HG02943 (cell line): ENCODE data around the gene BRICD5.

Experiments used
- ATAC-seq: cut with Tn5 transposase; IDR thresholded peaks from one replicate; pipeline ENCODE4 v1.9.1; 2021; ENCODE audit warnings: mild to moderate bottlenecking, low read depth, moderate library complexity; ENCODE audit not compliant: unreplicated experiment

The BRICD5 gene

GRCh38 chr16:2226245-2226793, 15.7 kb upstream of the BRICD5 start:
- ATAC-seq = no peak

- ATAC-seq = peak; percentile 15
Measured at GRCh38 chr16:2223942-2224486, 13.4 kb upstream of the BRICD5 start.

- ATAC-seq = peak; percentile 94
Measured at GRCh38 chr16:2223221-2223941, 12.7 kb upstream of the BRICD5 start, which contains the start of gene E4F1. Gene E4F1 (plus strand): TSS chr16:2223591. CDS start chr16:2223614, 23 bp downstream.

GRCh38 chr16:2216330-2216729, 5.7 kb upstream of the BRICD5 start:
- ATAC-seq = no peak

GRCh38 chr16:2214719-2214968, 4.0 kb upstream of the BRICD5 start, which contains the start of gene PGP:
Gene PGP (minus strand): TSS chr16:2214840. CDS start chr16:2214777, 63 bp downstream.
- no peak for ATAC-seq

- ATAC-seq = peak; percentile 3
Measured at GRCh38 chr16:2213817-2214718, 3.4 kb upstream of the BRICD5 start.

GRCh38 chr16:2212362-2213324, 2.0 kb upstream of the BRICD5 start:
- no peak for ATAC-seq

GRCh38 chr16:2211923-2212347, 1.3 kb upstream of the BRICD5 start:
- ATAC-seq = no peak

GRCh38 chr16:2210009-2210332, 692 bp downstream of the BRICD5 start:
- no peak for ATAC-seq

- ATAC-seq = no peak
Measured at GRCh38 chr16:2209258-2210008, 1.2 kb downstream of the BRICD5 start.

- no peak for ATAC-seq
Measured at GRCh38 chr16:2208772-2209171, 1.9 kb downstream of the BRICD5 start.

- ATAC-seq = no peak
Measured at GRCh38 chr16:2208308-2208707, 2.4 kb downstream of the BRICD5 start.

GRCh38 chr16:2207872-2208271, 2.8 kb downstream of the BRICD5 start:
- no peak for ATAC-seq

GRCh38 chr16:2206780-2207433, 3.8 kb downstream of the BRICD5 start:
- no peak for ATAC-seq

- no peak for ATAC-seq
Measured at GRCh38 chr16:2206420-2206779, 4.3 kb downstream of the BRICD5 start.

GRCh38 chr16:2205967-2206313, 4.7 kb downstream of the BRICD5 start:
- ATAC-seq = no peak

GRCh38 chr16:2205104-2205966, 5.3 kb downstream of the BRICD5 start, which contains the start of gene MLST8:
Gene MLST8 (plus strand): TSS chr16:2205454. CDS start chr16:2206086, 632 bp downstream.
- peak; percentile 75 for ATAC-seq
